GM19463 (cell line): ENCODE measurements around the gene PPP1R1C.

Source experiments
- ATAC-seq: cut with Tn5 transposase; IDR thresholded peaks from one replicate; pipeline ENCODE4 v1.9.1; 2021; ENCODE audit warnings: mild to moderate bottlenecking, moderate library complexity; ENCODE audit not compliant: unreplicated experiment

Gene PPP1R1C

GRCh38 chr2:182097571-182098164, 112.0 kb downstream of the PPP1R1C start:
- no peak for ATAC-seq

- no peak for ATAC-seq
Observed at GRCh38 chr2:182098648-182099047, 113.0 kb downstream of the PPP1R1C start.

- peak; percentile 62 for ATAC-seq
Observed at GRCh38 chr2:182101263-182101662, 115.6 kb downstream of the PPP1R1C start.

- no peak for ATAC-seq
Observed at GRCh38 chr2:182103526-182103925, 117.9 kb downstream of the PPP1R1C start.

- no peak for ATAC-seq
Observed at GRCh38 chr2:182110347-182110746, 124.7 kb downstream of the PPP1R1C start.

GRCh38 chr2:182113334-182113733, 127.7 kb downstream of the PPP1R1C start:
- ATAC-seq: no peak

- no peak for ATAC-seq
Observed at GRCh38 chr2:182115258-182115657, 129.6 kb downstream of the PPP1R1C start.

GRCh38 chr2:182116774-182117173, 131.1 kb downstream of the PPP1R1C start:
- ATAC-seq: no peak

GRCh38 chr2:182117196-182117595, 131.5 kb downstream of the PPP1R1C start:
- ATAC-seq: no peak

GRCh38 chr2:182128821-182129707, 143.4 kb downstream of the PPP1R1C start:
- ATAC-seq: no peak

GRCh38 chr2:182132605-182133004, 147.0 kb downstream of the PPP1R1C start:
- ATAC-seq: no peak

GRCh38 chr2:182133195-182133891, 147.7 kb downstream of the PPP1R1C start:
- no peak for ATAC-seq

- ATAC-seq: no peak
Observed at GRCh38 chr2:182134201-182134600, 148.5 kb downstream of the PPP1R1C start.

GRCh38 chr2:182142062-182142461, 156.4 kb downstream of the PPP1R1C start:
- ATAC-seq: no peak

GRCh38 chr2:182144041-182144775, 158.6 kb downstream of the PPP1R1C start:
- no peak for ATAC-seq

GRCh38 chr2:182144776-182145165, 159.1 kb downstream of the PPP1R1C start:
- ATAC-seq: no peak

- ATAC-seq: no peak
Observed at GRCh38 chr2:182148344-182148743, 162.7 kb downstream of the PPP1R1C start.

- no peak for ATAC-seq
Observed at GRCh38 chr2:182163878-182164277, 178.2 kb downstream of the PPP1R1C start.

GRCh38 chr2:182164686-182165085, 179.0 kb downstream of the PPP1R1C start:
- ATAC-seq: no peak

GRCh38 chr2:182165202-182165601, 179.5 kb downstream of the PPP1R1C start:
- no peak for ATAC-seq

GRCh38 chr2:182166406-182166805, 180.8 kb downstream of the PPP1R1C start:
- ATAC-seq: no peak
